Upper lobe of right lung (tissue), 1 donor: ENCODE results near the gene SHE. TPM values are rescaled to one million over a fixed set of nuclear protein-coding genes. Genes with fewer than 3 reads are reported as not detected.

Source experiments
- ATAC-seq: fragments of 200-7000 bp; cut with Tn5 transposase; one replicate; pipeline ENCODE4 v1.9.1; 2020; ENCODE audit warnings: mild to moderate bottlenecking, moderate library complexity
- DNase-seq: peaks from one replicate; pipeline ENCODE4 v3.0.0-alpha.2; 2020
- H3K27ac ChIP-seq: fragments of 200-600 bp; one replicate; pipeline ENCODE4 v1.8.0; 2022
- H3K27me3 ChIP-seq: fragments of 200-600 bp; one replicate; pipeline ENCODE4 v1.8.0; 2022; ENCODE audit warnings: mild to moderate bottlenecking
- H3K36me3 ChIP-seq: fragments of 200-600 bp; one replicate; pipeline ENCODE4 v1.8.0; 2022
- H3K4me1 ChIP-seq: fragments of 200-600 bp; one replicate; pipeline ENCODE4 v1.8.0; 2022
- H3K4me3 ChIP-seq: fragments of 200-600 bp; one replicate; pipeline ENCODE4 v1.8.0; 2022; ENCODE audit warnings: mild to moderate bottlenecking
- H3K9me3 ChIP-seq: fragments of 200-600 bp; one replicate; pipeline ENCODE4 v1.8.0; 2022
- CTCF ChIP-seq: fragments of 200-600 bp; IDR thresholded peaks from one replicate; pipeline ENCODE4 v1.8.0; 2022; ENCODE audit warnings: antibody characterized with exemption
- intact Hi-C: fragments of 100-400 bp; cut with DNase I; formaldehyde crosslinking; loops from one replicate; pipeline ENCODE4 v1.11.0; 2022
- total RNA-seq: library from RNA; stranded (reverse); fragmentation: NEBNext Ultra II Directional; extraction: Animal tissue kit (Norgen Biotek cat#: 25700); gene quantifications from one replicate; pipeline ENCODE4 v1.2.1, GENCODE V29; 2021
- donor health status: DM: no; HTN: yes; CAD: no; lungs with severe emphysema.

SHE gene
- total RNA-seq, 1 donor from 2014 or later: 48.3 TPM

- DNase-seq: no peak
- peaks cover 27% of the 10 kb centered on the region for H3K4me1 ChIP-seq
- intact Hi-C loops: no loop called here
- H3K27ac ChIP-seq: peak overlapping the region; percentile 19
- H3K9me3 ChIP-seq: no peaks in the 10 kb centered on the region
- H3K27me3 ChIP-seq: no peaks in the 10 kb centered on the region
- no peak overlapping the region for H3K4me3 ChIP-seq
- no peak for TF ChIP-seq CTCF
- H3K36me3 ChIP-seq: no peaks in the 10 kb centered on the region
- peak; percentile 39 for ATAC-seq
Measured at GRCh38 chr1:154521695-154522094, 19.5 kb upstream of the SHE start.

- Histone ChIP-seq H3K9me3 (no peaks in the 10 kb centered on the region), H3K27ac (peak overlapping the region; percentile 6), H3K36me3 (no peaks in the 10 kb centered on the region), H3K27me3 (no peaks in the 10 kb centered on the region), H3K4me1 (peaks cover 27% of the 10 kb centered on the region), H3K4me3 (no peak overlapping the region)
- peak; percentile 18 for DNase-seq
- intact Hi-C loops: no loop called here
- no peak for TF ChIP-seq CTCF
- ATAC-seq: peak; percentile 41
Measured at GRCh38 chr1:154520333-154520732, 18.1 kb upstream of the SHE start.

- peak; percentile 65 for ATAC-seq
Measured at GRCh38 chr1:154519591-154519991, 17.4 kb upstream of the SHE start.

GRCh38 chr1:154517661-154518060 is 15.4 kb upstream of the SHE start:
- ATAC-seq (no peak), DNase-seq (no peak)
- Histone ChIP-seq H3K27ac (no peak overlapping the region), H3K36me3 (no peaks in the 10 kb centered on the region), H3K4me1 (peaks cover 27% of the 10 kb centered on the region), H3K4me3 (no peak overlapping the region), H3K27me3 (no peaks in the 10 kb centered on the region), H3K9me3 (no peaks in the 10 kb centered on the region)
- intact Hi-C loops: no loop called here
- no peak for TF ChIP-seq CTCF

More at GRCh38 chr1:154519591-154519991, 17.4 kb upstream of the SHE start:
- peak; percentile 54 for DNase-seq
- intact Hi-C loops: no loop called here
- Histone ChIP-seq H3K27me3 (no peaks in the 10 kb centered on the region), H3K4me1 (peaks cover 27% of the 10 kb centered on the region), H3K4me3 (no peak overlapping the region), H3K36me3 (no peaks in the 10 kb centered on the region), H3K27ac (no peak overlapping the region), H3K9me3 (no peaks in the 10 kb centered on the region)
- TF ChIP-seq CTCF: no peak

GRCh38 chr1:154514066-154514553 is 11.9 kb upstream of the SHE start:
- Histone ChIP-seq H3K9me3 (no peaks in the 10 kb centered on the region), H3K27ac (no peak overlapping the region), H3K4me3 (no peak overlapping the region), H3K4me1 (no peaks in the 10 kb centered on the region), H3K36me3 (no peaks in the 10 kb centered on the region), H3K27me3 (no peaks in the 10 kb centered on the region)
- intact Hi-C loops: no loop called here
- no peak for TF ChIP-seq CTCF
- DNase-seq (no peak), ATAC-seq (no peak)

- H3K27ac ChIP-seq: no peak overlapping the region
- H3K36me3 ChIP-seq: no peaks in the 10 kb centered on the region
- no peaks in the 10 kb centered on the region for H3K9me3 ChIP-seq
- H3K27me3 ChIP-seq: no peaks in the 10 kb centered on the region
- H3K4me3 ChIP-seq: no peak overlapping the region
- ATAC-seq (peak; percentile 47), DNase-seq (no peak)
- no peak for TF ChIP-seq CTCF
- intact Hi-C loops: no loop called here
- H3K4me1 ChIP-seq: no peaks in the 10 kb centered on the region
Measured at GRCh38 chr1:154512760-154513159, 10.5 kb upstream of the SHE start.
